HEK293T (cell line): ENCODE results near the gene IGF2BP2.
"Not testable (repeated sequence)": the region's sequence is repeated elsewhere in the genome, so short reads cannot be mapped to it uniquely, and the experiment has no call there.

Experiments
- CTCF ChIA-PET: fragments of 350-600 bp; formaldehyde crosslinking; extraction: SDS; loops from one replicate; lab custom pipeline; 2021; ENCODE audit warnings: antibody characterized with exemption, inconsistent platforms; lab: Yijun Ruan, JAX
- POLR2A ChIA-PET: fragments of 350-600 bp; formaldehyde crosslinking; extraction: SDS; loops from one replicate; lab custom pipeline; 2020; ENCODE audit warnings: antibody characterized with exemption, inconsistent platforms; lab: Yijun Ruan, JAX
- DNase-seq: peaks from one replicate; pipeline ENCODE4 v3.0.0; 2012; ENCODE audit warnings: mixed read lengths; ENCODE audit errors: extremely low spot score
- ARNT ChIP-seq: fragments of 450-650 bp; IDR thresholded peaks from 2 replicates; pipeline ENCODE4 v1.6.1; 2017; ENCODE audit warnings: mild to moderate bottlenecking
- BHLHE40 ChIP-seq: fragments of 450-650 bp; IDR thresholded peaks from 2 replicates; pipeline ENCODE4 v1.6.1; 2016; ENCODE audit warnings: mild to moderate bottlenecking, moderate library complexity, borderline replicate concordance
- CTBP1 ChIP-seq: fragments of 450-650 bp; IDR thresholded peaks from 2 replicates; pipeline ENCODE4 v1.6.1; 2016; ENCODE audit warnings: borderline replicate concordance
- ELF4 ChIP-seq: fragments of 450-650 bp; IDR thresholded peaks from 2 replicates; pipeline ENCODE4 v1.6.1; 2017; ENCODE audit warnings: antibody characterized with exemption
- FOXA1 ChIP-seq: fragments of 450-650 bp; IDR thresholded peaks from 2 replicates; pipeline ENCODE4 v1.6.1; 2016; ENCODE audit warnings: mild to moderate bottlenecking
- FOXK2 ChIP-seq: fragments of 450-650 bp; IDR thresholded peaks from 2 replicates; pipeline ENCODE4 v1.6.1; 2016; ENCODE audit warnings: mild to moderate bottlenecking
- FOXM1 ChIP-seq: fragments of 450-650 bp; IDR thresholded peaks from 2 replicates; pipeline ENCODE4 v1.6.1; 2017; ENCODE audit warnings: mild to moderate bottlenecking, borderline replicate concordance
- HDGF ChIP-seq: fragments of 450-650 bp; IDR thresholded peaks from 2 replicates; pipeline ENCODE4 v1.6.1; 2017; ENCODE audit warnings: antibody characterized with exemption, borderline replicate concordance
- L3MBTL2 ChIP-seq: fragments of 450-650 bp; conservative IDR thresholded peaks from 2 replicates; pipeline ENCODE4 v1.6.1; 2016; ENCODE audit warnings: mild to moderate bottlenecking
- LEF1 ChIP-seq: fragments of 450-650 bp; IDR thresholded peaks from 2 replicates; pipeline ENCODE4 v1.6.1; 2017; ENCODE audit warnings: mild to moderate bottlenecking, borderline replicate concordance
- NFRKB ChIP-seq: fragments of 450-650 bp; IDR thresholded peaks from 2 replicates; pipeline ENCODE4 v1.6.1; 2016; ENCODE audit warnings: mild to moderate bottlenecking, moderate library complexity
- SP1 ChIP-seq: fragments of 450-650 bp; IDR thresholded peaks from 2 replicates; pipeline ENCODE4 v1.6.1; 2017
- SUZ12 ChIP-seq: fragments of 450-650 bp; IDR thresholded peaks from 2 replicates; pipeline ENCODE4 v1.6.1; 2016; ENCODE audit warnings: mild to moderate bottlenecking
- TARDBP ChIP-seq: fragments of 450-650 bp; IDR thresholded peaks from 2 replicates; pipeline ENCODE4 v1.6.1; 2016
- ZNF384 ChIP-seq: fragments of 450-650 bp; IDR thresholded peaks from 2 replicates; pipeline ENCODE4 v1.6.1; 2016
- TF ChIP-seq, protein P1 (sequence below): fragments of 450-650 bp; IDR thresholded peaks from 2 replicates; pipeline ENCODE4 v1.6.1; 2016

IGF2BP2 gene

DNA sequence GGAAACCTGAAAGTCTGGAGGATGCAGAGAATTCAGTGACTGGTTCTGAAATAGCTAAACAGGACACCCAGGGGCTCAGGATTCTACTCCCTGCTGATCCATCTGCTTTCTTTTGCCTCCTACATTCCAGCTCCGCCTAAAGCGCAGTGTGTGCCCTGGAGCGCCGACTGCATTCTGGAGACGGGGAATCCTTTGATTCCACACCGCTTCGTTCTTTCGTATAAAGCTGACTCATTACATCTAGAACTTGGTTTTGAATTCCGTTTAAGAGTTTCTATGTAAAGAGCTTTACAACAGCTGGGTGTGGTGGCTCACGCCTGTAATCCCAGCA is 177.0 kb downstream of the IGF2BP2 start:
- POLR2A ChIA-PET: no interaction called here
- CTCF ChIA-PET: interaction anchor here (1.4 kb wide), 1 partner anchor 13 kb away, joined by 5 read pairs; no protein-coding TSS in a partner anchor
- TF ChIP-seq, protein P1, sequence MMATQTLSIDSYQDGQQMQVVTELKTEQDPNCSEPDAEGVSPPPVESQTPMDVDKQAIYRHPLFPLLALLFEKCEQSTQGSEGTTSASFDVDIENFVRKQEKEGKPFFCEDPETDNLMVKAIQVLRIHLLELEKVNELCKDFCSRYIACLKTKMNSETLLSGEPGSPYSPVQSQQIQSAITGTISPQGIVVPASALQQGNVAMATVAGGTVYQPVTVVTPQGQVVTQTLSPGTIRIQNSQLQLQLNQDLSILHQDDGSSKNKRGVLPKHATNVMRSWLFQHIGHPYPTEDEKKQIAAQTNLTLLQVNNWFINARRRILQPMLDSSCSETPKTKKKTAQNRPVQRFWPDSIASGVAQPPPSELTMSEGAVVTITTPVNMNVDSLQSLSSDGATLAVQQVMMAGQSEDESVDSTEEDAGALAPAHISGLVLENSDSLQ: no peak
- TF ChIP-seq FOXA1: no peak
- no peak for TF ChIP-seq ELF4
- no peak for TF ChIP-seq BHLHE40
- no peak for TF ChIP-seq L3MBTL2
- no peak for DNase-seq

DNA sequence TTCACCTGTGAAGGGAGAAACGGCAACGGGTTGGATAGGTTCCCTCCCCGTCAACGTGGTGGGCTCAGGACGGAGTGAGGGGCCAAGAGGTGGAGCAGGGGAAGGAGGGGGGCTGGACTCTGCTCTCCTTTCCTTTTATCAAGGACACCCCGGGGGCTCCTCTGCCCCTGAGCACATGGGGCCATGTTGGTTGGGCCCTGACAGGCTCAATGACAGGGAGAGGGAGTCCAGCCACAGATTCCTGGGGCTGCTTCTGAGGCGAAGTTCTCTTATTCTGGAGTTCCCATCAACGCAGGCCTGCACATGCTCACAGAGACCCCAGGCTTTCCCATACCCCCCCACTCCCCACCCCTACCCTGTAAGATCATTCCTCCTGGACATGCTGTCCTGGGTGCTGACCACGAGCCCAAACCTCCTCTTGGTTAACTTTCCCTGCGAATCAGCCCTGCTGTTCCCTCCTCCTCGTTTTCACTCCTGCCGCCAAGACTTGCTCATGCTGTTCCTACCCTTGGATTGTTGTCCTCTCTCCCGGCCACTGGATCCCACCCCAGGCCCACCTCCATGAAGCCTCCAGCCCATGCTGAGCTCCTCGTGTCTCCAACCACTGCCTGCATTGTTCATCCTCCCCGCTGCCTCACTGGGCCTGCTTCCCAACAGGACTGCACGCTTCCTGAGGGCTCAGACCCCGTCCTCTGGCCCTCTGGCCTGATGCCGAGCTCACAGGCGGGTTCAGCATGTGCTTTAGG is 177.5 kb downstream of the IGF2BP2 start:
- DNase-seq: no peak
- no peak for TF ChIP-seq NFRKB
- no peak for TF ChIP-seq TARDBP
- no peak for TF ChIP-seq ARNT
- no peak for TF ChIP-seq SUZ12
- TF ChIP-seq, protein P1: no peak
- no peak for TF ChIP-seq FOXA1
- no peak for TF ChIP-seq LEF1
- no peak for TF ChIP-seq HDGF
- TF ChIP-seq CTBP1: no peak
- no peak for TF ChIP-seq BHLHE40
- no peak for TF ChIP-seq SP1
- TF ChIP-seq FOXK2: no peak
- TF ChIP-seq ELF4: no peak
- TF ChIP-seq FOXM1: no peak
- no peak for TF ChIP-seq L3MBTL2
- no peak for TF ChIP-seq ZNF384
- ChIA-PET POLR2A (no interaction called here), CTCF (interaction anchor here (1.4 kb wide), 1 partner anchor 13 kb away, joined by 5 read pairs; no protein-coding TSS in a partner anchor)

- POLR2A ChIA-PET: no interaction called here
- TF ChIP-seq CTBP1 (no peak), SUZ12 (no peak), SP1 (no peak), LEF1 (no peak), ZNF384 (no peak), L3MBTL2 (no peak), BHLHE40 (no peak), FOXK2 (no peak), FOXA1 (no peak), ELF4 (no peak)
- TF ChIP-seq, protein P1: no peak
- CTCF ChIA-PET: no interaction called here
- DNase-seq: no peak
These were observed 178.3 kb downstream of the IGF2BP2 start for GRCh38 chr3:185646382-185647133.

- POLR2A ChIA-PET: no interaction called here
- no peak for DNase-seq
- TF ChIP-seq ARNT: no peak
- no peak for TF ChIP-seq TARDBP
- no peak for TF ChIP-seq LEF1
- no peak for TF ChIP-seq SUZ12
- TF ChIP-seq SP1: no peak
- TF ChIP-seq FOXK2: no peak
- TF ChIP-seq ELF4: no peak
- CTCF ChIA-PET: no interaction called here
These were observed 179.1 kb downstream of the IGF2BP2 start for GRCh38 chr3:185645596-185646381.

DNA sequence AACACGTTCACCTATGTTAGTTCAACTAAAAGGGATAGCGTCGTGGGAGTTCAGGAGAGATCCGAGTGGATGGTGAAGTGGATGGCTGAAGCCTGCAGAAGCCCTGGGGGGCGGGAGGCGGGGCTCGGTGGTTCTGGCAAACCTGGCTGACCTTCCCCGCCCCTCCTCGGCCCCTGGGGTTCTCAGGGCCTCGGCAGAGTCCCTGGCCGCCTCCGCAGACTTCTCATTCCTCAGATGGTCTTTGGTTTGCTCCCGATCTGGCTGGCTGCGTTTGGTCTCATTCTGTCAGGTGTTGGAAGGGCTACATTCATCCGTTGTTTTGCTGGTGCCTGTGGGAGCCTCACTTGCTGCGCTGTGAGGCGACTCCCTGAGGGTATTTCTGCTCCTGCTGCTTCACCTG is 179.7 kb downstream of the IGF2BP2 start:
- CTCF ChIA-PET: interaction anchor here (0.7 kb wide), 1 partner anchor 12 kb away, joined by 3 read pairs; no protein-coding TSS in a partner anchor
- POLR2A ChIA-PET, DNase-seq: not testable (repeated sequence)

- DNase-seq: no peak
- TF ChIP-seq HDGF (no peak), ARNT (no peak), SP1 (no peak), FOXK2 (no peak), L3MBTL2 (no peak), FOXA1 (no peak), ELF4 (no peak), BHLHE40 (no peak)
- TF ChIP-seq, protein P1: no peak
- ChIA-PET POLR2A (no interaction called here), CTCF (no interaction called here)
These were observed 184.5 kb downstream of the IGF2BP2 start for GRCh38 chr3:185640308-185640707.
